GM21619 (cell line): ENCODE data around the gene ADCK2.
"Not testable (repeated sequence)": the region's sequence is repeated elsewhere in the genome, so short reads cannot be mapped to it uniquely, and the experiment has no call there.

ENCODE experiments used
- ATAC-seq: cut with Tn5 transposase; IDR thresholded peaks from one replicate; pipeline ENCODE4 v1.9.1; 2021; ENCODE audit not compliant: unreplicated experiment

Gene ADCK2

DNA sequence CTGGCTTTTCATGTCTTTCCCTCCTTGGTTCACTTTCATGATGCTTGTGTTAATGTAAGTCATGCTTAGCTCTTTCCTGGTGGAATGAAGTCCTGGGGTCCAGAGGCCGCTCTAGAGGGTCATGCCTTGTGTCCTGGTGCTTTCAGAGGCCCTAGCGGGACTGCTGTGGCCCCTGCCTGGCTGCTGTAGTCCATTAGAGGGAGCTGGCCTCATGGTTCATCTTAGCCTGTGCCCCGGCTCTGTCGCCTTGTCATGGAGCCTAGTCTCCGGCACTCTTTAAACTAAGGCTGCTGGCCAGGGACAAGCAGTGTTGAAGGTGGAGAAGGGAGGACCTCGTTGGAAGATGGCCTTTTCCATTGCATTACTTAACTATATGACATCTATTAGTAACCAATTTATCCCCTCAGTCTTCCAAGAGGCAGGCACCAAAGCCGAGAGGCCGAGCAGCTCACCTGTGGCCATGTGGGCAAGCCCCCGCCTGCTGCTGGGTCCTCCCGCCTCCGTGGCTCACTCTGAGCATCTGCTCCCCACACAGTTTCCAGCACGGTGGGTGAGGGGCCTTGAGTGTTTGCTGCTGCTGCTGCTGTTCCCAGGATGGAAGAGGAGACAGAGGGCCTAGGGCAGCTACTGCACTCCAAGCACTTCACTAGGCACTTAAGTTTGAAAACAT lies 18.8 kb downstream of the ADCK2 start:
- ATAC-seq: no peak

DNA sequence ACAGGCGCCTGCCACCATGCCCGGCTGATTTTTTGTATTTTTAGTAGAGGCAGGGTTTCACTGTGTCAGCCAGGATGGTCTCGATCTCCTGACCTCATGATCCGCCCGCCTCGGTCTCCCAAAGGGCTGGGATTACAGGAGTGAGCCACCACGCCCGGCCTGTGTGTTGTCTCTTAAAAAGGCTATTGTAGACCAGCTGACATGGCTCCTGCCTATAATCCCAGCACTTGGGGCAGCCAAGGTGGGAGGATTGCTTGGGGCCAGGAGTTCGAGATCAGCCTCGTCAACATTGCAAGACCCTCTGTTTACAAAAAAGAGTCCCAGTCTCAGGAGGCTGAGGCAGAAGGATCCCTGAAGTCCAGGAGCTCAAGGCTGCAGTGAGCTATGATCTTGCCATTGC lies 21.1 kb downstream of the ADCK2 start:
- not testable (repeated sequence) for ATAC-seq

DNA sequence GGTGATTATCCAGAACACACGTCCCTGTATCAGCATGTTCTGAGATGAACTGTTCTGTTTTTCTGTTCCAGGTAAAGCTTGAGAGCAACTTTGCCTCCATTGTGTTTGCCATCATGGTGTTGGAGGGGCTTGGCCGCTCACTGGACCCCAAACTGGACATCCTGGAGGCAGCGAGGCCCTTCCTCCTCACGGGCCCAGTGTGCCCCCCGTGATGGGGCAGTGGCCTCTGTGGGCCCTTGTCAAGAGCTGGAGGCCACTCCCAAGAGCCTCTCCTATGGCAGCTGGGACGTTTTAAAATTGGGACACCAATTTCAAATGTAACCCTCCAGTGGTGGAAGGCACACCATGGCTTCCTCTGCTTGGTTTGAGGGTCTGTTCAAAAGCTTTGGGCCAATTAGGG lies 21.8 kb downstream of the ADCK2 start:
- ATAC-seq: no peak

DNA sequence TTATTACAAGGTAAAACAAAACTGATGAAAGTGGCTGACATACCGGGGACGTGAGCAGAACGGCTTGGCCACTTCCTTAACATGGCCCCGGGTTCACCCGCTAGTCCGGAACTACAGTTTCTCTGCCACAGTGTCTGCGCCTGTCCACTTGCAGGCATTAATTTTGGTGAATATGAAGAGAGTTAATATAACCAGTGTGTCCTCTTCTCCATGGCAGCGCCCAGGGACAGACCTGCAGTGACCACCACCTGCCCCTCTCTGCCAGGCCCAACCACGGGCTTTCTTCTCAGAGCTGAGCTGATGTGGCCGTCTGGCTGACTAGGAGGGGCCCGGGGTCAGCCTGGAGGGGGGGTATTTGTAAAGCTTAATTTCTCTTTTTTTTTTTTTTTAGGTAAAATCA lies 22.6 kb downstream of the ADCK2 start:
- ATAC-seq: no peak

DNA sequence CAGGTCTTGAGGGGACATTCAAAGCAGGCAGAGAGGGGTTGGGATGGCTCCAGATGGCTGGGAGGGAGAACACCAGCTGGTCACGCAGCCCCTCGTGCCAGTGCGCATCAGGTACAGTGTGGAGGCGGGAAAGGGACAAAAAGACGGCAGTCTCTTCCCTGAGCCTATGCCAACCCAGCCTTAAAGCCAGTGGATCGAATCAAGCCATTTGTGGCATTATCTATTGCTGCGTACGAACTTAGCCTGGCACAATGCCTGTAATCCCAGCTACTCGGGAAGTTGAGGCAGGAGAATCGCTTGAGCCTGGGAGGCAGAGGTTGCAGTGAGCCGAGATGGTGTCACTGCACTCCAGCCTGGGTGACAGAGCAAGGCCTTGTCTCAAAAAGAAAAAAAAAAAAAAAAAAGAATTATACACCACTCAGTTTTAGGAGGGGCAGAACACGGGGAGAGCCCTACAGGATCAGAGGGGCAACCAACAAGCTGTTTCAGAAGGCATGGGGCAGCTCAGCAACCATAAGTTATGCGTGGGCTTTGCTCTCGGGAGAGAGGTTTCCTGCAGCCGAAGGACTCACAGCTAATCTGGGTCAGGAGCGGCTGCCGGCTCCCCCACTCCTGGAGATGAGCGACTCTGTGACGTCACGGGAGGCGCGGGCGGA lies 23.4 kb downstream of the ADCK2 start:
- ATAC-seq: peak; percentile 90

DNA sequence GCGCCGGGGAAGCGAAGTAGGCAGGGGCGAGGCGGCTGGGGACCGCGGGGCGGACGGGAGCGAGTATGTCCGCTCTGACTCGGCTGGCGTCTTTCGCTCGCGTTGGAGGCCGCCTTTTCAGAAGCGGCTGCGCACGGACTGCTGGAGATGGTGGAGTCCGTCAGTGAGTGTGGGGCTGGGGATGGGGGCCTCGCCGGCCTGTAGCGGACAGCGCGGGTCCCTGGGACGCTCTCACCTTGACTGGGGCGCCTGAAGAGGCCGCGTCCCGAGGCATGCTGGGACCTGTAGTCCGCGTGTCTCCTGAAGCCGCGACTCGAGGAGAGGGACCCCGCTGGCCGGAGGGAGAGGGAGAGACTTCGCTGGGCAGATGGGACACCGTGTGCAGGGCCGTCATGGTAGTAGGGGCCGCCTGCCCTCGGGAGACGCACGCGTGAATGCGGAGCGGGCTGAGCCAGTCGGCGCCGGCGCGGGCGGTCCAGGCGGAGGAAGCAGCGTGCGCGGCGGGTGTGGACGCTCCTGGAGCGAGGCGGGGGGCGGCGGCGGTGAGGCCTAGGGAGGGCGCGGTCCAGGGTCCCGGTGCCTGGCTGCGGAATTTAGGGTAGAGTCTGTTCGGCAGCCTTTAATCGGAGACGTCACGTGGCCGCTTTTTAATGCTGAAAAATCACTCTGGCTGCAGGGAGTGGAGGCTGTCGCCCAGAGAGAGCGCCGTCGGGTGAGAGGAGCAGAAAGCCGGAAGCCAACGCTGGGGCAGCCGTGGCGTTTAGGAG lies 24.1 kb downstream of the ADCK2 start, which contains the start of gene NDUFB2:
Gene NDUFB2, plus strand, starts transcription at position 29 of the 767 bp plus-strand sequence. Its CDS starts 37 bp downstream, at position 66.
- peak; percentile 82 for ATAC-seq

DNA sequence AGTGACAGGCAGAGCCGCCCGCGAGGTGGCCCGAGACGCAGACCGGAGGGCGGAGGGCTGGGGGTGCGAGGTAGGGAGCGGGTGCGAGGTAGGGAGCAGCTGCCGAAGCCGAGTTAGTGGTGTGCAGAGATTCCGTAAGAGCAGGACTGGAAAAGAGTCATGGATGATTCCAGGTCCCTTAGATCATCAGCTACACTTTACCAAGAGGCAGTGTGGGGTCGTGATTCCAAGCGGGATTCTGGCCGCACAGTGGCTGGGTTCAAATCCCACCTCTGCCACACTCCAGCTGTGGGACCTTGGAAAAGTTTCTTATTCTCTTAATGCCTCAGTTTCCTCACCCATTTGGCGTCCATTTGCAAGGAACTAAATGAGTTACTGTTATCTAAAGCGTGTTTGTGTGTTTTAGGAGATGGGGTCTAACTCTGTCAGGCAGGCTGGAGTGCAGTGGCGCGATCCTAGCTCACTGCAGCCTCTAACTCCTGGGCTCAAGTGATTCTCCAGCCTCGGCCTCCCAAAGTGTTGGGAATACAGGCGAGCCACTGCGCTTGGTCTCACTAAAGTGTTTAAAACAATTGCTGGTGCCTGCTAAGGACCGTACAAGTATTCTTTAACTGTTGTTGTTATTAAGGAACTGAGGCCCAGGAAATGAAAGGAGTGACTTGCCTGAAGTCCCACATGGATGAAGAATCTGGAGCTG lies 24.9 kb downstream of the ADCK2 start:
- ATAC-seq: no peak

DNA sequence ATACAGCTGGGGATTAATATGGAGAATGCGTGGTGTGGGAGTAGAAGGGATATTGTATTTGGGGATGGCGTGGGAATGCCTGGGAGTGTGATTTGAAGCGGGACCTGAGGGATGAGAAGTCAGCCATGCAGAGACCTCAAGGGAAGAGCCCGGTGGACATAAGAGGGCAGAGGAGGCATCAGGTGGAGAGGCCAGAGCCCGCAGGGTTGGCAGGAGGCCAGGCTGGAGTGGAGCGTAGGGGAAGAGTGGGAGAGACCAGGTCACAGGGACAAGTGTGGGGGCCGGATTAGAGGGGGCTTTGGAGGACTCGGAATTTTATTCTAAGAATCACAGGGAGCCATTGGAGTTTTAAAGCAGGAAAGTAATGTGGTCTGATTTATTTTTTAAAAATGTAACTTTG lies 25.7 kb downstream of the ADCK2 start:
- no peak for ATAC-seq

DNA sequence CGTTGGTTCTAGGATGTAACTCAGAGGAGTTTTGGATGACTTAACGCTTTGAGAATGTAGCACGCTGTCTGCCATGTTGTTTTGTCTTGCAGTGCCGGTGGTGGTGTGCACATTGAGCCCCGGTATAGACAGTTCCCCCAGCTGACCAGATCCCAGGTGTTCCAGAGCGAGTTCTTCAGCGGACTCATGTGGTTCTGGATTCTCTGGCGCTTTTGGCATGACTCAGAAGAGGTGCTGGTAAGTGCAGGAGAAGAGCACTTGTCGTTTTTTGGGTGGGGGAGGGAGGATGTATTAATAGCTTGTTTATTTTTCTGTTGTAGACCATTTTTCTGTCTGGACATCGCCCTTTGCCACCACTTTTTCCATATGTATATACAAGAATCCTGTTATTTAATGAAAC lies 30.0 kb downstream of the ADCK2 start:
- ATAC-seq: no peak

DNA sequence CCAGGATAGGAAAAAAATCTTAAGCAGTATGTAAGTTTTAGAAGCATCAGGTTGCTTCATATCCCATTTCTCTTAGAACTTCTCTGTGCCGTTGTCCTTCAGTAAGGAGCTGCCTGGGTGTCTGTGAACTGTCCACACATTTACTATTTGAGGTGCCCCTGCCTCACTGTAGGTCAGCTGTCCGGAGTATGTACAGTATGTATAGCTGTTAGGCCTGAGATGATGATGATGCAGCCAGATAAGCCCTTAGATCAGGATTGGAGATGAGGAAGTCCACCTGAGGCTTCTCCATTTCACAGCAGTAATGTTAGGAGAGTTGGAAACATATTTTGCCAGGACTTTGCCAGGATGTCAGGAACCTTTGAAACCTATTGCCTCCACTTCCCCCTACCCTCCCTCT lies 31.5 kb downstream of the ADCK2 start:
- no peak for ATAC-seq

DNA sequence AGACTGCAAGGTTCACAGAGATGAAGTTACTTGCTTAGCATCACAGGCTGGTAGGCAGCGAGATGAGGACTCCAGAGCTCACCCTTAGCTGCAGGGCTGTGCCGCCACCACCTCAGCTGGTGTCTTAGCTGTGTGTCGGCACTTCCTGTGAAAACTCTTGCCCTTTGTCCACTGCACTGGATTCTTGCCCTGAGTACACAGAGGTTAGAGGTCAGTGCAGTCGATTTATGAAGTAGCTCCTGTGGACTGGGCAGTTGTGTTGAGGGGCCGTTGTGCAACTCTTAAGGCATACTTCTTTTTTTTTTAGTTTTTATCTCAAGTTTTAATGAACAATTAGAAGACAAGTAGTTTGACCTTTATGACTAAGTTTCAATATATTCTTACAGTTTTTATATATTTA lies 34.4 kb downstream of the ADCK2 start:
- no peak for ATAC-seq

DNA sequence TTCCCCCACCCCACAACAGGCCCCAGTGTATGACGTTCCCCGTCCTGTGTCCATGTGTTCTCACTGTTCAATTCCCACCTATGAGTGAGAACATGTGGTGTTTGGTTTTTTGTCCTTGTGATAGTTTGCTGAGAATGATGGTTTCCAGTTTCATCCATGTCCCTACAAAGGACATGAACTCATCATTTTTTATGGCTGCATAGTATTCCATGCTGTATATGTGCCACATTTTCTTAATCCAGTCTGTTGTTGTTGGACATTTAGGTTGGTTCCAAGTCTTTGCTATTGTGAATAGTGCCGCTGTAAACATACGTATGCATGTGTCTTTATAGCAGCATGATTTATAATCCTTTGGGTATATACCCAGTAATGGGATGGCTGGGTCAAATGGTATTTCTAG lies 36.0 kb downstream of the ADCK2 start:
- ATAC-seq: not testable (repeated sequence)

DNA sequence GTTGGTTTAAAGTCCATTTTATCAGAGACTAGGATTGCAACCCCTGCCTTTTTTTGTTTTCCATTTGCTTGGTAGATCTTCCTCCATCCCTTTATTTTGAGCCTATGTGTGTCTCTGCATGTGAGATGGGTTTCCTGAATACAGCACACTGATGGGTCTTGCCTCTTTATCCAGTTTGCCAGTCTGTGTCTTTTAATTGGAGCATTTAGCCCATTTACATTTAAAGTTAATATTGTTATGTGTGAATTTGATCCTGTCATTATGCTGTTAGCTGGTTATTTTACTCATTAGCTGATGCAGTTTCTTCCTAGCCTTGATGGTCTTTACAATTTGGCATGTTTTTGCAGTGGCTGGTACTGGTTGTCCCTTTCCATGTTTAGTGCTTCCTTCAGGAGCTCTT lies 39.6 kb downstream of the ADCK2 start:
- not testable (repeated sequence) for ATAC-seq

DNA sequence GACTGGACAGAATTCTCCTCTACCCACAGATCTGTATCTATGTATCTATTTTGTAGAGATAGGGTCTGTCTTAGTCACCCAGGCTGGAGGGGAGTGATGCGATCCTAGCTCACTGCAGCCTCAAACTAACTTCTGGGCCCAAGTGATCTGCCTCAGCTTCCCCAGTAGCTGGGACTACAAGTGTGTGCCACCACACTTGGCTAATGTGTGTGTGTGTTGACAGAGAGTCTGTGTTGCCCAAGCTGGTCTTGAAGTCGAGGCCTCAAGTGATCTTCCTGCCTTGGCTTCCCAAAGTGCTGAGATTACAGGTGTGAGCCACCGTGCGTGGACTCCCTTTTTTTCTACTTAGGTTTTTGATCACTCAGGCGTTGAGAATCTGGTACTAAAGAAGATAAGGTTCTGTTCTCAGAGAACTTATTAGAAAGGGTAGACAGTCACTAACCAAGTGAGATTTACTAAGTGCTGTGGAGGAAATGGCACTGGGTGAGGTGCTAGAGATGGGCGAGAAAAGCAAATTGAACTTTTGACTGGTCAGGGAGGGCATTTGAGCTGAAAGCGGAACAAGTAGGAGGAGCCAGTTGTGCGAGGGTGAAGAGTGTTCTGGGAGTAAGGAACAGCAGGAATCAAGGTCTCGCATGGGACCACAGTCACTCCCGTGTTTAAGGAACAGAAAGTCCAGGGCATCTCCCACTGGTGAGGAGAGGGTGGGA lies 41.7 kb downstream of the ADCK2 start:
- ATAC-seq: no peak

DNA sequence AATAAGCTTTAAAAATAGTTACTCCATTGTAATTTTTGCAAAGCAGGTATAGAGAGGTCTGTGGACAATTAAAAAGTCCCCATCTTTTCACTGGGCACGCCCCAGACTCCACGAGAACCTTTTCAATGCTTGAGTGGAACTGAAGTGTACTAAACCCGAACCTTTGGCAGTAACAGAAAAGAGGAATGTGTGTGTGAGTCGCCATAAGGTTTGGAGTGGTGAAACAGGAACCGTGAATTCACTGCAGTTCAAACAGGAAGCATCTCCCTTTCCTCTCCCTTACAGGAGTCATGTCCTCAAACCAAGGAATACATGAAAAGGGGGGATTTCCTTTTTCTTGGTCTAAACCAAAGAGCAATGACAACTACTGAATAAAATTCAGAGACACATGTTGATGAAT lies 47.0 kb downstream of the ADCK2 start:
- ATAC-seq: no peak

DNA sequence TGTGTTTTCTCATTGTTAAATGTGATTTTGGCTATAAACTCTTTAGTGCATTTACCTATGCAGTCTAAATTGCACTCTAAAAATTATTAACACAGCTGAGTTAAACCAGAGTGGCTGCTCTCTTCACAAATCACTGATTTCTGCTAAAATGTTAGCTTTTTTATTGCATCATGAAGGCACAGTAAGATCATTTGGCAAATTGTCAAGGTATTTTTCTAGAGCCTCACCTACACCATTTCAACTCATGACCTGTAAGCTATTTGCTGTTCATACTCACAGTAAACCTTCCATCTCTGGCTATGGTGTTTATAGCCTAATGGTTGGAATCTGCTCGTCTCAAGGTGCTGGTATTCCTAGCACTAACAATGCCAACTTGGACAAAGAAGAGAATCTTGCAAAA lies 49.5 kb downstream of the ADCK2 start:
- no peak for ATAC-seq

DNA sequence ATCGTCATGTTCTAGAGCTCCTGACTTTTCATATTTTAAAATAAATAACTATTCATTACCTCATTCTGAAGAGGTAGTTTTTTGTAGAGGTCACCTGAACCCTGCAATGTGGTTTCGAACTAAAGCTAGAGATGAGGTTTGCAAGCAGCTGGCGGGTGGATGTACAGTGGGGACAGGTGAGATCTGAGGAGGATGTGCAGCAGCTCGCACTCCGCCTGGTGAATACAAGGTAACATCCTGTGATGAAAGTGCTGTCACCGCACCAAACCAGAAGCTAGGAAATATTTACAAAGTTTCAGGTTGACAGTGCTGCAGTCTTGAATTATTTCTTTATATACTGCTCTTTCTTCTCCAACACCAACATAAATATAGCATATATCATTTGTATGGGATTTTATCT lies 50.3 kb downstream of the ADCK2 start:
- ATAC-seq: no peak

DNA sequence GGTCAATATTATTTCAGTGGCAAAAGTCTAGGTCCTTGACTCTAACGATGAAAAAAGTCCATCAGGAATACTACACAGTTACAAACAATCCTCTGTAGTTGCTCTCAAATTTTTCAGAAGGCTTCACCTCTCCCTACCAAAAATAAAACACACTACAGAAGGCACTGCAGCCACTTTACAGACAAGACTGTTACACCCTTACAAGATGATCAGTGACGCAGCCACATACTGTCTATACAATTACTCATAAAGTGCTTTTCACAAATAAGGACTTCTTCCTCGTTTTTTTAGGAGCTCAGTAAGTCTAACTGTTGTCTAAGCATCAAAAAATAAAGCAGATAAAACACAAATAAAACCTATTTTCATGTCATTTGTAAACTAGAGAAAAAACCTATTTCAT lies 50.8 kb downstream of the ADCK2 start:
- no peak for ATAC-seq

DNA sequence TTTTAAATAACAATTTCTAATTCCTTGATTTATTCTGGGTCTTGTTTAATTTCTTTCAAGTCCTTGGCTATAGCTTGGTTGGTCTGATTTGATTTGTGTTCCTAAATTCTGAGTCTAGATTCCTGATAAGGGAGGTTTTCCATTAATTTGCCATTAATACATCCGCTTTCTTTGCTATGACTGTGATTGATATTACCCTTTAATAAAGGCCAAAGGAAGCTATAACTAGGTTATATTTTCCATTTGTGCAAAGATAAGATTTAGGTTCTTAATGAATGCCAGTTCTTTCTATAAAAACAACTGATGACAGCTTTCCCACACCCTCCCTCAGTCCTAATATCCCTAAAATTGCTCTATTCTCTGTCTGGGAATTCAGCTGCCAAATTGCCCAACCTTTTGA lies 52.0 kb downstream of the ADCK2 start:
- ATAC-seq: no peak

DNA sequence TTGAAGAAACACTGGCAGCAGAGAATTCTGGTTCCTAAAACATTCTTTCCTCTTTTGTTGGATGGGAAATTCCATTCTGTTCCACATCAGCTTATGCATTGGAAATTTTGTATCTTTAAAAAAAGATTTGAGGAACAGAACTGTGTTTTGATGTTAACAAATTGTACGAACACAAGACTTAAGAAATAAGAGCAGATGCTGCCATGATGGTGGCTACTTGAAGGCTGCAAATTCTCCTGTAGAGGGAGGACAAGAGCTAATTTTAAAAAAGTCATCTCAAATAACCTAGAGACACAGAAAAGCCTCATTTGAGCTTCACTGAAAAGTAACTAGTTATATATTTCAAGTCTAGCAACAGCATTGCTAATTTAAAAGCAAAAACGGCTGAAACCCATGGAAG lies 53.5 kb downstream of the ADCK2 start:
- no peak for ATAC-seq

DNA sequence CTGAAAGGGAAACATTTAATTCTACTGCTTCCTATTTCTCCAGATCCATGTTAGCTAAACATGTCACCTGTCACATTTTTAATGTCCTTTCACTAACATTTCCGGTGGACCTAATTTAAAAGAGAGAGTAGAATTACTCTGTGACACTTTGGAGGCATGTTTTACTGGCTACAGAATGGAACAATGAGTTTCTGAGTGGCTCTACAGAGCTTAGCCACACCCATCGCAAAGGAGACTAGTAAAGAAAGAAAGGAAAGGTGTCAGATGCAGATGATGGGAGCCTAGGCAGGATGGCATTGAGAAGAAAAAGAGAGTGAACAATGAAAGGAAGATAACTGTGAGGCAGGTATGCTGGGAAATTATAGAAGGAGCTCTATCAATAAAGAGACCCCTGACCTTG lies 59.7 kb downstream of the ADCK2 start:
- no peak for ATAC-seq
